ENCODE results near the gene FBP1.
A peak's percentile ranks its signal among the peaks of the same experiment; 100 is the strongest.

The FBP1 gene

GRCh38 chr9:94557376-94557775, 81.9 kb downstream of the FBP1 start:
- no peak for DNase-seq
- TF ChIP-seq CTCF (IDR thresholded peaks at IDR 0.05; ENCODE audit: low read depth, low read length) = no peak

DNA sequence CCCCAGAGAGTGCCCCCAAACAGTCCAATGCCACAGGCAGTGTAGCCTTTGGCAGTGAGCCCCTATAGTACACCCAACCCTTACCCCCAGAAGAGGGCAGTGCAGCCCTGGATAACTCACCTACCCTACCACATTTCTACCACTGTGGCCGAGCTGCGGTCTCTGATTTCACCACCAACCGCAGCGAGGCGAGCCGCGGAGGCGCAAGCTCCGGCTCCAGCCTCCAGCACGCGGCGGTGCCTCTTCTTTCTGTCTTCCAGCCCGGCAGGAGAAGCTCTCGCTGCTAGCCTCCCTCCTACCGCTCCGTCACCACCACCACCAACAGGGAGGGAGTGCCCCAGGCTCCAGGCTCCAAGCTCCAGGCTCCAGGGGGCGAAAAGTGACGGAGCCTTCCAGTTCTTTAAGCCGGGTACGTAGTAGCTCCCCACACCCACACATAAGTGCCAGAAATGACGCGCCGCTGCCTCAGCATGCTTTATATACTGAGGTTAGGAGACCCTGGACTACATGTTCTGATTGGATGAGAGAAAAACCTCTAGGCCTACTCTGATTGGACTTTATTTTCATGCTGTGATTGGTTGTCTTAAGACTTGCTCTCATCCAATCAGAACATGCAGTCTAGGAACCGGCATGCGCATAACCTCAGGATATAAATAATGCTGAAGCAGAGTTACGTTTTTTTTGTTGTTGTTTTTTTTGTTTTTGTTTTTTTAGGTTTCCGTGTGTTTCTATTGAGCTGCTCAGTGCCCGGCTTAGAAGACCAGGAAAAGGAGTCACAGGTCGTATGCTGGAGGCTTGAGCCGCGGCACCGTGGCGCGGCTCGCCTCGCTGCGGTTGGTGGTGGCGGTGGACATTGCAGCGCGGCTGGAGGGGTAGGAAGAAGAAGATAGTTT, 84.6 kb downstream of the FBP1 start, which contains the start of gene PCAT7:
Gene PCAT7 (plus strand): TSS at position 645 of the 893 bp plus-strand sequence.
- peak; percentile 80 for TF ChIP-seq CTCF (IDR thresholded peaks at IDR 0.05; ENCODE audit: low read depth, low read length)
- no peaks in the 10 kb centered on the region for H3K9me3 ChIP-seq (ENCODE audit: severe bottlenecking)
- peaks cover 3% of the 10 kb centered on the region for H3K27me3 ChIP-seq (ENCODE audit: insufficient read depth, low read depth, severe bottlenecking)
- DNase-seq = peak; percentile 85
- peak within 1 kb of the TSS; percentile 31; the same call in 1 of the 2 replicates for H3K27ac ChIP-seq
- peak within 1 kb of the TSS; percentile 39 for H3K4me3 ChIP-seq (ENCODE audit: low read depth, low read length)
- H3K36me3 ChIP-seq = no peaks in the 10 kb centered on the region

More at GRCh38 chr9:94557376-94557775, 81.9 kb downstream of the FBP1 start:
- no peaks in the 10 kb centered on the region for H3K9me3 ChIP-seq (ENCODE audit: severe bottlenecking)
- no peak overlapping the region for H3K4me3 ChIP-seq (ENCODE audit: low read depth, low read length)
- no peaks in the 10 kb centered on the region for H3K36me3 ChIP-seq
- peaks cover 3% of the 10 kb centered on the region for H3K27me3 ChIP-seq (ENCODE audit: insufficient read depth, low read depth, severe bottlenecking)
- no peak overlapping the region for H3K27ac ChIP-seq

GRCh38 chr9:94554078-94554438, 85.3 kb downstream of the FBP1 start:
- Histone ChIP-seq H3K27ac (no peak overlapping the region), H3K9me3 (ENCODE audit: severe bottlenecking) (no peaks in the 10 kb centered on the region), H3K27me3 (ENCODE audit: insufficient read depth, low read depth, severe bottlenecking) (peaks cover 3% of the 10 kb centered on the region), H3K36me3 (no peaks in the 10 kb centered on the region), H3K4me3 (ENCODE audit: low read depth, low read length) (no peak overlapping the region)
- DNase-seq = no peak
- TF ChIP-seq CTCF (IDR thresholded peaks at IDR 0.05; ENCODE audit: low read depth, low read length) = no peak

All from WERI-Rb-1 (cell line).